PC-9 (cell line): Measurements from ENCODE around the gene MRPL43.

Experiments
- EZH2 ChIP-seq: fragments of 200-600 bp; sonication (generic); IDR thresholded peaks from 2 replicates; pipeline ENCODE4 v1.8.0; 2017; ENCODE audit warnings: antibody characterized with exemption, low read depth
- TF ChIP-seq, protein P1 (sequence below): fragments of 200-600 bp; sonication (generic); conservative IDR thresholded peaks from 2 replicates; pipeline ENCODE4 v1.6.1; 2017; ENCODE audit warnings: mixed run types, antibody characterized with exemption, mild to moderate bottlenecking, moderate library complexity

DNA sequence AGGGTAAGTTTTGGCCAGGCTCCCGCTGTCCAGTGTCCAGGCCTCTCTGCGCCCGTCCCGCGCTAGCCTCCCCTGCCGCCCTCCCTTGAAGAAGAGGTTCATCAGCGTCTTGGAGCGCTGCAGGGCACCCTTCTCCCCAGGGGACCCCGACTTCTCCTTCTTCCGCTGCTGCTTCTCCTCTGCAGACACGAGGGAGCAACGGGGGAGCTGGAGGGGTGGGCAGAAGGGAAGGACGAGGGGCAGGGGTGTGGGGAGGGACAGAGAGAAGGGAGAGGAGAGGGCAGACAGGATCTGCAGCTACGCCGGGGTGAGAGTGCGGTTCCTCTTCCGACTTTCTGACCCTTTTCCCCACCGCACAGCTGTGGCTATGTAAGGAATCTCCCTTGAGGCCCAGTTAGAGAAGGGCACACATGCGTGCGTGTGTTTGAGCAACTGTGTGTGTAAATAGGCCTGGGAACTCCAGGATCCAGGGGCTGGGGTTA, 30.9 kb upstream of the MRPL43 start:
- TF ChIP-seq, protein P1, sequence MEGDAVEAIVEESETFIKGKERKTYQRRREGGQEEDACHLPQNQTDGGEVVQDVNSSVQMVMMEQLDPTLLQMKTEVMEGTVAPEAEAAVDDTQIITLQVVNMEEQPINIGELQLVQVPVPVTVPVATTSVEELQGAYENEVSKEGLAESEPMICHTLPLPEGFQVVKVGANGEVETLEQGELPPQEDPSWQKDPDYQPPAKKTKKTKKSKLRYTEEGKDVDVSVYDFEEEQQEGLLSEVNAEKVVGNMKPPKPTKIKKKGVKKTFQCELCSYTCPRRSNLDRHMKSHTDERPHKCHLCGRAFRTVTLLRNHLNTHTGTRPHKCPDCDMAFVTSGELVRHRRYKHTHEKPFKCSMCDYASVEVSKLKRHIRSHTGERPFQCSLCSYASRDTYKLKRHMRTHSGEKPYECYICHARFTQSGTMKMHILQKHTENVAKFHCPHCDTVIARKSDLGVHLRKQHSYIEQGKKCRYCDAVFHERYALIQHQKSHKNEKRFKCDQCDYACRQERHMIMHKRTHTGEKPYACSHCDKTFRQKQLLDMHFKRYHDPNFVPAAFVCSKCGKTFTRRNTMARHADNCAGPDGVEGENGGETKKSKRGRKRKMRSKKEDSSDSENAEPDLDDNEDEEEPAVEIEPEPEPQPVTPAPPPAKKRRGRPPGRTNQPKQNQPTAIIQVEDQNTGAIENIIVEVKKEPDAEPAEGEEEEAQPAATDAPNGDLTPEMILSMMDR = no peak
- no peak for TF ChIP-seq EZH2
